Activated CD8-positive, alpha-beta T cell treated with anti-CD3 and anti-CD28 coated beads for 36 hours (primary cell): Measurements from ENCODE around the gene TBL2. TPM values are rescaled to one million over a fixed set of nuclear protein-coding genes. Genes with fewer than 3 reads are reported as not detected.
A peak's percentile ranks its signal among the peaks of the same experiment; 100 is the strongest.

Source experiments
- ATAC-seq: fragments of 200-7000 bp; cut with Tn5 transposase; one replicate; pipeline ENCODE4 v1.10.0; 2021; ENCODE audit warnings: mild to moderate bottlenecking, moderate library complexity
- CTCF ChIA-PET: fragments of 350-600 bp; sonication (Branson Sonifier 250); formaldehyde crosslinking; loops from one replicate; lab custom pipeline; 2021; ENCODE audit warnings: antibody characterized with exemption; lab: Charles Lee
- POLR2A ChIA-PET: fragments of 350-600 bp; sonication (Branson Sonifier 250); formaldehyde crosslinking; loops from one replicate; lab custom pipeline; 2021; ENCODE audit warnings: antibody characterized with exemption; lab: Charles Lee
- DNase-seq: peaks from one replicate; pipeline ENCODE4 v3.0.0-alpha.2; 2020
- H3K27ac Mint-ChIP-seq: one replicate; pipeline ENCODE4 v1.8.0; 2021; ENCODE audit warnings: mild to moderate bottlenecking, mixed read lengths
- H3K27me3 Mint-ChIP-seq: one replicate; pipeline ENCODE4 v1.8.0; 2021; ENCODE audit warnings: mixed read lengths
- H3K36me3 Mint-ChIP-seq: one replicate; pipeline ENCODE4 v1.8.0; 2021; ENCODE audit warnings: low read depth, mixed read lengths
- H3K4me1 Mint-ChIP-seq: one replicate; pipeline ENCODE4 v1.8.0; 2021; ENCODE audit warnings: low read depth, mixed read lengths
- H3K4me3 Mint-ChIP-seq: one replicate; pipeline ENCODE4 v1.8.0; 2021; ENCODE audit warnings: mild to moderate bottlenecking, moderate library complexity, mixed read lengths
- H3K9me3 Mint-ChIP-seq: one replicate; pipeline ENCODE4 v1.8.0; 2021; ENCODE audit warnings: mixed read lengths
- intact Hi-C: fragments of 100-400 bp; cut with micrococcal nuclease; formaldehyde crosslinking; loops from one replicate; pipeline ENCODE4 v1.10.0; 2022
- total RNA-seq, 2 experiments: library from RNA; stranded (reverse); gene quantifications; one replicate each; pipeline ENCODE4 v1.2.3, GENCODE V29; 2021
- TF ChIP-seq, protein P1 (sequence below): fragments of 200-600 bp; IDR thresholded peaks from one replicate; pipeline ENCODE4 v1.8.0; 2022; ENCODE audit warnings: antibody characterized with exemption, mild to moderate bottlenecking

Gene TBL2
- 10 to 100 TPM; 29.6 to 30.7 TPM for total RNA-seq

- TF ChIP-seq, protein P1, sequence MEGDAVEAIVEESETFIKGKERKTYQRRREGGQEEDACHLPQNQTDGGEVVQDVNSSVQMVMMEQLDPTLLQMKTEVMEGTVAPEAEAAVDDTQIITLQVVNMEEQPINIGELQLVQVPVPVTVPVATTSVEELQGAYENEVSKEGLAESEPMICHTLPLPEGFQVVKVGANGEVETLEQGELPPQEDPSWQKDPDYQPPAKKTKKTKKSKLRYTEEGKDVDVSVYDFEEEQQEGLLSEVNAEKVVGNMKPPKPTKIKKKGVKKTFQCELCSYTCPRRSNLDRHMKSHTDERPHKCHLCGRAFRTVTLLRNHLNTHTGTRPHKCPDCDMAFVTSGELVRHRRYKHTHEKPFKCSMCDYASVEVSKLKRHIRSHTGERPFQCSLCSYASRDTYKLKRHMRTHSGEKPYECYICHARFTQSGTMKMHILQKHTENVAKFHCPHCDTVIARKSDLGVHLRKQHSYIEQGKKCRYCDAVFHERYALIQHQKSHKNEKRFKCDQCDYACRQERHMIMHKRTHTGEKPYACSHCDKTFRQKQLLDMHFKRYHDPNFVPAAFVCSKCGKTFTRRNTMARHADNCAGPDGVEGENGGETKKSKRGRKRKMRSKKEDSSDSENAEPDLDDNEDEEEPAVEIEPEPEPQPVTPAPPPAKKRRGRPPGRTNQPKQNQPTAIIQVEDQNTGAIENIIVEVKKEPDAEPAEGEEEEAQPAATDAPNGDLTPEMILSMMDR: no peak
- ATAC-seq: peak; percentile 94
- peaks cover 19% of the 10 kb centered on the region for H3K36me3 Mint-ChIP-seq
- intact Hi-C loops: loop anchor here (5.0 kb wide), 1 partner anchor 56 kb away; the partner anchor contains the start of gene BAZ1B
- H3K27ac Mint-ChIP-seq: peak within 1 kb of the TSS; percentile 96
- H3K4me1 Mint-ChIP-seq: peaks cover 21% of the 10 kb centered on the region
- ChIA-PET POLR2A (interaction anchor here (1.1 to 4.5 kb wide), 6 partner anchors 8 to 57 kb away, joined by 3 to 32 read pairs (median 14); partner anchors contain the start of genes BAZ1B and BCL7B), CTCF (interaction anchor here (1.0 to 2.1 kb wide), 5 partner anchors 13 to 157 kb away, joined by 3 to 7 read pairs (median 4); no protein-coding TSS in a partner anchor)
- H3K9me3 Mint-ChIP-seq: no peaks in the 10 kb centered on the region
- peak within 1 kb of the TSS; percentile 90 for H3K4me3 Mint-ChIP-seq
- DNase-seq: peak; percentile 100
- no peaks in the 10 kb centered on the region for H3K27me3 Mint-ChIP-seq
Observed at GRCh38 chr7:73578342-73579128, at the start of gene TBL2. TBL2 (minus strand) TSS chr7:73578579; CDS start chr7:73578549, 30 bp downstream.

GRCh38 chr7:73626814-73627213 is 48.4 kb upstream of the TBL2 start:
- POLR2A ChIA-PET: no interaction called here
- Mint-ChIP-seq H3K27me3 (peaks cover 49% of the 10 kb centered on the region), H3K9me3 (no peaks in the 10 kb centered on the region), H3K4me3 (no peak overlapping the region), H3K27ac (no peak overlapping the region), H3K4me1 (peaks cover 7% of the 10 kb centered on the region), H3K36me3 (no peaks in the 10 kb centered on the region)
- TF ChIP-seq, protein P1: no peak
- ATAC-seq: no peak
- intact Hi-C loops: no loop called here
- DNase-seq: no peak
- CTCF ChIA-PET: interaction anchor here (1.0 to 2.0 kb wide), 2 partner anchors 10 to 20 kb away, joined by 5 read pairs; no protein-coding TSS in a partner anchor

DNA sequence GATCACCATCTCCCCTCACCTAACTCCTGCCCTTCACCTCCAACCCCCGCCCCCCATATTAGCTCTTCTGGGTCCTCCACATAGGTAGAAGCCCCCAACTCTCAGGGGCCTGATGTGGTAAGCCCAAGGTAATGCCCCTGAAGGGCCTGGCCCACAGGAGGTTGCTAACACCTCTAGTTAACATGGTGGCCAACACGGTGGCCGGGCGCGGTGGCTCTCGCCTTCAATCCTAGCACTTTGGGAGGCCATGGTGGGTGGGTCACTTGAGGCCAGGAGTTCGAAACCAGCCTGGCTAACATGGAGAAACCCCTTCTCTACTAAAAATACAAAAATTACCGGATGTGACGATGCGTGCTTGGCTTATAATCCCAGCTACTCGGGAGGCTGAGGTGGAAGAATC is 46.9 kb upstream of the TBL2 start:
- intact Hi-C loops: no loop called here
- H3K9me3 Mint-ChIP-seq: no peaks in the 10 kb centered on the region
- no peaks in the 10 kb centered on the region for H3K36me3 Mint-ChIP-seq
- DNase-seq: no peak
- H3K4me3 Mint-ChIP-seq: no peak overlapping the region
- TF ChIP-seq, protein P1: no peak
- ChIA-PET POLR2A (no interaction called here), CTCF (interaction anchor here (0.9 to 2.0 kb wide), 4 partner anchors 18 to 109 kb away, joined by 3 to 10 read pairs (median 4); no protein-coding TSS in a partner anchor)
- H3K4me1 Mint-ChIP-seq: peaks cover 7% of the 10 kb centered on the region
- ATAC-seq: no peak
- peaks cover 52% of the 10 kb centered on the region for H3K27me3 Mint-ChIP-seq
- H3K27ac Mint-ChIP-seq: no peak overlapping the region

GRCh38 chr7:73624669-73625001 is 46.3 kb upstream of the TBL2 start:
- H3K4me3 Mint-ChIP-seq: no peak overlapping the region
- peaks cover 53% of the 10 kb centered on the region for H3K27me3 Mint-ChIP-seq
- ATAC-seq (no peak), DNase-seq (no peak)
- peaks cover 7% of the 10 kb centered on the region for H3K4me1 Mint-ChIP-seq
- no peaks in the 10 kb centered on the region for H3K9me3 Mint-ChIP-seq
- intact Hi-C loops: no loop called here
- no peaks in the 10 kb centered on the region for H3K36me3 Mint-ChIP-seq
- ChIA-PET POLR2A (no interaction called here), CTCF (interaction anchor here (1.0 to 1.4 kb wide), 3 partner anchors 18 to 108 kb away, joined by 3 to 10 read pairs (median 3); no protein-coding TSS in a partner anchor)
- no peak overlapping the region for H3K27ac Mint-ChIP-seq
- TF ChIP-seq, protein P1: no peak
